NCI-H1930 (cell line): ENCODE results near the gene CHD6.

ENCODE experiments used
- DNase-seq, 2 experiments: peaks; one replicate each; lab custom pipeline; 2025; lab: John Stamatoyannopoulos, UW

The CHD6 gene

DNA sequence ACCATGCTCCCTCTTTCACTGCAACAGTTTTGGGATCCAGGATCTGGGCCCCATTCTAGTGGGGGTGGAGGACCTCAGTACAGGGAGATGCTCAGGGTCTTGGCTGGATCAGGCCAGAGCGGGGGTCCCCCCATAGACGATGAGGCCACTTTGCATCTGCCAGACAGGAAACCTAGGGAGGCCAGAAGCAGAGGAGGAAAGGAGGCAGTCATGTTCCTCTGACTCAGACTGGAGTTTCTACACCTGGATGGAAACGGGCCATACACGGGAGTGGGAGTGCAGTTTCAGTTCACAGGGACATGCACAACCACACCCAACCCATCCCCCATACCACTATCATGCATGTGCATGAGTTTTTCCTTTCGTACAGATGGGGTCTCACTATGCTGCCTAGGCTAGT lies 248.0 kb downstream of the CHD6 start:
- DNase-seq, result no peak

- DNase-seq, result no peak
Observed at GRCh38 chr20:41369673-41370072, 248.5 kb downstream of the CHD6 start.

DNA sequence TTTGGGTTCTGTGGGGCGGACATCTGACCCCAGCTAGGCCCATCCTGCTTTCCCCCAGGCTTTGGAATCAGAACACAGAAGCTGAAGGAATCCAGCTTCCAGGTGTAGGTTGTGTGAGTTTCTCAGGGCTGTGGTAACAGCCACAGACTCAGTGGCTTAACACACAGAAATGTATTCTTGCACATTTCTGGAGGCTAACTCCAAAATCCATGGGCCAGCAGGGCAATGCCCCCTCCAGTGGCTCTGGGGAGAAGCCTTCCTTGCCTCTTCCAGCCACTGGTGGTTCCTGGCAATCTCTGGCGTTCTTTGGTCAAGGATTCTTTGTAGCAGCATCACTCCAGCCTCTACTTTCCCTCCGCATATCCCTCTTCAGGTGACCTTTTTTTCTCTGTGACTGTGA lies 250.2 kb downstream of the CHD6 start:
- no peak for DNase-seq

DNA sequence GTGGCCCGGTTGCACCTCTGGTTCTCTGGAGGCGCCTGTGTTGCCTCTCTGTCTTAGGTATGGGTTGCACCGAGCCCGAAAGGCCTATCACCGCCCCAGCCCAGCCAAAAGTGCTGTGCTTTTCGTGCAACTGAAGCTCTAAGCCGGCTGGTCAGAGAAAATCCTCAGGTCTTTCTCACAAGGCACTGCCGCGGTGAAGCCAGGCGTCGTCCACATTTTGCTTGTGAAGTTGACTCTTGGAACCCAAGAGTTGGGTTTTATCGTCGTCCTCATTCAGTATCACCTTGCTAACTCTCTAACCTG lies 250.8 kb downstream of the CHD6 start:
- no peak for DNase-seq

GRCh38 chr20:41366546-41367392 lies 251.4 kb downstream of the CHD6 start, which contains the start of gene EMILIN3:
EMILIN3 (minus strand) TSS chr20:41366818; CDS start chr20:41366634, 184 bp downstream.
- peak in 1 of 2 experiments; percentile 16 for DNase-seq

DNA sequence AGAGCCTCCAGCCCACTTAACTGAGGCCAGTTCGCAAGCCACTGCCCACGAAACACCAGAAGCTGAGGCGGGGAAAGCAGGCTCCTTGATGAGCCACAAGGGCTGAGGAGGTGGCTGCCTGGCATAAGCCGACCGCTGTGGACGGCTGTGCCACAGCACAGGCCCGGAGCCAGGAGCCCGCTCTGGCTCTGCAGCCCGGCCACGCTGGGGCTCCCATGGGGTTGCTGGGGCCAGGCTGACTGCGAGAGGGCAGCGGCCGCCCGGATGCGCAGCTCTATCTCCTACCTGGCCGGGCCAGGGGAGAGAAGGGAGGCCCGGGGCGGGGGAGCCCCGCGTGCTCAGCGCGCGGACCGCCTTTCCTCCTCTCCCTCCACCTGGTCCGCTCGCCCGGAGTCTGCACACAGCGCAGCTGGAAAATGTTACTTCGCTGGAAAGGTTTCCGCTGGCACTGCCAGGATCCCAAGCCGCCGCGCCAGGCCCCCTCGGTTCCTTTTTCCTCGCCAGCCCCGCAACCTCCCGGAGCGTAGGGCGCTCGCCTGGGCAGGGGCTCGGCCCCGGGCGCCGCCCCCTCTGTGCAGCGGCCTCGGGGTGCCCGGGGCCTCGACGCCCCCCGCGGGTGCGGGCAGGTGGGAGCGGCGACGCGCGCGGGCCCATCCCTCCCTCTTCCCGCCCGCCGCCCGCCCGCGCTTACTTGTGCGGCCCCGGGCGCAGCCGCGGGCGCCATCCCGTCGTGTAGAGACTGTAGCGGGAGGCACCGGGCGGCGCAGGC lies 252.2 kb downstream of the CHD6 start:
- no peak for DNase-seq

GRCh38 chr20:41364967-41365765 lies 253.0 kb downstream of the CHD6 start:
- no peak for DNase-seq

DNA sequence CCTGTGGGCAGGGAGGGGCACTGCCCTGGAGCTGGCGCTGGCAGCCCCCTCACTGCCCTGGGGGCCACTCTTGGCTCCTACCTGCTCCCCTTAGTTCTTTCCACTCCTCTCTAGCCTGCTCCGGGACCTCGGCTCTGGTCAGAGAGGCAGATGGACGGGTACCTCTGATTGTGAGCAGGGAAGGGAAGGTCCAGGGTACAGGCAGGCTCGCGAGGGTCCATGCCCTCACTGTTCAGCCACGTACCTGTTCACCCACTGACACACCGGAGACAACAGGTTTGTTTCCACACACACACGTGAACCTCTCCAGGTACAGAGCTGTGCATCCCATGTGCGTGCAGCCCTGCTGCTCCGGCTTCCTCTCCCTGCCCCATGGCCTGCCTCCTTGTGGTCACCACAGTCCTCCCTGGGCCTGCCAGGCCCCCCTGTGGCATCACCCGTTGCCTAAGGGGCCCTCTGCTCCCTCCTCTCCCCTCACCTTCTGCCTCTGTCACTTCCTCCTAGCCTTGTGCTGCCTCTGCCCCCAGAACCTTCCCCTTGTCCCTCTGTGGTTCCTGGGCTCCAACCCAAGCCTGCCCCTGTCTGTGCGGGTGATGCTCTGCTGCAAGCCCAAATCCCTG lies 253.8 kb downstream of the CHD6 start:
- no peak for DNase-seq

DNA sequence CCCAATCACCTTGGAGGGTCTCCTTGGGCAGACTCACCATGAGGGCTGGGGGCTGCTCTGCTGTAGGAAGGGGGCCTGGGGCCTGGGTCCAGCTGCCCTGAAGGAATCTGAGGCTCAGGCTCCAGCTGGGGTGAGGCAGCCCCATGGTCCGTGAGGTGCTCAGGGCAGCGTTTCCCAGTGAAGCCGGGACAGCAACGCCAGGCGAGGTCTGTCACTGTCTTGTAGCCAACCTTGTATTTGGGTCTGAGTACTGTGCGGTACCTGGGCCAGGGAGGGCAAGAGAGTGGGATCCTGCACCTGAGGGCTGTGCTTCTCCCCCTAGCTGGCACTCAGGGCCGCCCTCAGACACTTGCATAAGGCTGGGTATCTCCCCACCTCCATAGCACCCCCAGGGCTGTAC lies 254.6 kb downstream of the CHD6 start:
- no peak for DNase-seq

GRCh38 chr20:41362748-41363140 lies 255.4 kb downstream of the CHD6 start:
- no peak for DNase-seq

GRCh38 chr20:41361757-41362747 lies 256.1 kb downstream of the CHD6 start:
- DNase-seq, result no peak

DNA sequence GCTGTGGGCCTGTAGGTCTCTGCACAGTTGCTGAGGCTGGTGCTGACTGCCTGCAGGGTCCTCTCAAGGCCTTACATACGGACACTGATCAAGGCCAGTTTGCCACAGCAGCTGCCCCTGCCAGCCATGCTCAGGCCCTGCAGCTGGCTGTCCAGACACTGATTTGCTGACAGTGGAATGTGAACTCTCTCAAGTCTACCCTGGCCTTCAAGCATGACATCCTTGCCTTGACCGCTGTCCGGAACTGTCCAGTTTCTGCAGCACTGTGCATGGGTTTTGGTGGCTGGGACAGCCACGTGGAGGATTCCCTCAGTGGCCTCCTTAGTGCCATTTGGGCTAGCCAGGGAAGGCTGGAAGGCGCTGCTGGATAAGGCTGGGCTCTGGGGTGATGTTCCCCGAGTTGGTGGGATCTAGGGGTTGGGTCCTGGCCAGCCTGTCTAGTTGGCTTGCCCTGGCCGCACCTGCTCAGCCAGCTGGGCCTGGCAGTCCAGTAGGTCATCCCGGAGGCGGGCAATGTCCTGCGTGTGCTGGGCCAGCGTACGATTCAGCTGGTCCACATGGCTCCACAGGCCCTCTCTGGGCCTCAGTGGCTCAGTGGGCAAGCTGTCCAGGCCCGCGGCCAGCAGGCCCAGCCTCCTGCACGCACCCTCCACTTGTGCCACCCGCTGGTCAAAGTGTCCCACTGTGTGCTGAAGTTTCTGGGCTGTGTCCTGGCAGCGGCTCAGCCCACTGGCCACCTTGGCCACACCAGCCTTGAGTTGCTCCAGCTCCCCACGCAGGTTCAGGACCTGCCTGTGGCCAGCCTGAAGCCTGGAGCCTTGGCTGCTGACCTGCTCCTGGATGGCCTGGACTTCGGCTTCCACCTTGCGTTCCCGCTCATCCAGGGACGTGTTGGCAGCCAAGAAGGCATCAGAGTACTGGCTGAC lies 257.1 kb downstream of the CHD6 start:
- DNase-seq, result no peak

GRCh38 chr20:41359541-41360011 lies 258.6 kb downstream of the CHD6 start:
- no peak for DNase-seq

DNA sequence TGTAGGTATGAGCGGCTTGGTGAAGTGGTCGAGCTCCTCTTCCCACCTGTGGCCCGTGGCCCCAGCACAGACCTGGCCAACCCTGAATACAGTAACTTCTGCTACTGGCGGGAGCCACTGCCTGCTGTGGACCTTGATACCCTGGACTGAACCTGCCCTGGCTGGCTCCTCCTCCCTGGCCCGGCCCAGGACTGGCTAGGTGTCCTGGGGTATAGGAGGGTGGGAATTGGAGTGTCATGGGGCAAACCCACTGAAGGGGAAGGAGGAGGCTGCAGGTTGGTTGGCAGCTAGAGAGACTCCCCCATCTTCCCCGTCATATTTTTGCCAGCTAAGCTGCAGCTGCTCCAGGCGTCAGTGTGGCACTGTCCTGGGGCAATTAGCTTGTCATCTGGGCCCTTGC lies 259.5 kb downstream of the CHD6 start:
- no peak for DNase-seq

- DNase-seq, result no peak
Observed at GRCh38 chr20:41358230-41358629, 259.9 kb downstream of the CHD6 start.

DNA sequence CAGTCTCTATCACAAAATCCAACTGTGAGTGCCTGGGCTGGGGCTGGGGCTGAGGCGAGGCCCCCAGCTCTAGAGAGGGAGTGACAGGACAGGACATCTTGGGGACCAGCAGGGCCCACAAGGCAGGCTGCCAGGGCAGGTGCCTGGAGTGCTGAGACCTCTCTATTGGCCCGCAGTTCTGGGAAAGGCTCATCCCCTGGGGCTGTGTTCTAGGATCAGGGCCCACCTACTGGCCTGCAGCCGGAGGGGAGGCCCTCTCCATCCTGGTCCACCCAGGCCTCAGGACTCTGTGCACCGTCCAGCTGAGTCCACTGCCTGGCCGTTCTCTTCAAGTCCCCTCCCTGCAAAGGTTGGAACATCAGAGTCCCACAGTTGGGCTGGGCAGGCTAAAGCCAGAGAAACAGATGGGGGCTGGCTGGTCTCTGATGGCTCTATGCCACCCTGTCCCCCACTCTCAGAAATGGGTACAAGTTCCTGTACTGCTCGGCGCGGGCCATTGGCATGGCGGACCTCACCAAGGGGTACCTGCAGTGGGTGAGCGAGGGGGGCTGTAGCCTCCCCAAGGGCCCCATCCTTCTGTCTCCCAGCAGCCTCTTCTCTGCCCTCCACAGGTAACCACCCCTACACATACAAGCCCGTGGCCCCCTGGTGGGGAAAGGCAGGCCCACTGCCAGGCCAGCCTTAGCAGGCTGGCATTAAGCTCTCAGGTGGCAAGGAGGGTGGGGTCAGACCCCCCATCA lies 260.6 kb downstream of the CHD6 start:
- DNase-seq, result no peak

DNA sequence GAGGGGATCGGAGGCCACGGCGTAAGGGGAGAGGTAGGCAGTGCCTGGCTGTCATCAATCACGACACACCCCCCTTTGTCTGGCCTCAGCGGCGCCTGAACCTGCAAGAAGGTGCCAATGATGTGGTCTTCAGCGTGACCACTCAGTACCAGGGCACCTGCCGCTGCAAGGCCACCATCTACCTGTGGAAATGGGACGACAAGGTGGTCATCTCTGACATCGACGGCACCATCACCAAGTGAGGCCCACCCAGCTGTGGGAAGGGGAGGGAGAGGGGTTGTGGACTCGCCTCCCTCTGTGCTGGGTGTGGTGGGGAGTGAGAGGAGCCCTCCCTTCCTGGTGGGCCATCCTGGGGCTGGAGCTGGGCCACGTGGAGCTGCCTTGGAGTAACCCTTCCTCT lies 261.2 kb downstream of the CHD6 start:
- no peak for DNase-seq

DNA sequence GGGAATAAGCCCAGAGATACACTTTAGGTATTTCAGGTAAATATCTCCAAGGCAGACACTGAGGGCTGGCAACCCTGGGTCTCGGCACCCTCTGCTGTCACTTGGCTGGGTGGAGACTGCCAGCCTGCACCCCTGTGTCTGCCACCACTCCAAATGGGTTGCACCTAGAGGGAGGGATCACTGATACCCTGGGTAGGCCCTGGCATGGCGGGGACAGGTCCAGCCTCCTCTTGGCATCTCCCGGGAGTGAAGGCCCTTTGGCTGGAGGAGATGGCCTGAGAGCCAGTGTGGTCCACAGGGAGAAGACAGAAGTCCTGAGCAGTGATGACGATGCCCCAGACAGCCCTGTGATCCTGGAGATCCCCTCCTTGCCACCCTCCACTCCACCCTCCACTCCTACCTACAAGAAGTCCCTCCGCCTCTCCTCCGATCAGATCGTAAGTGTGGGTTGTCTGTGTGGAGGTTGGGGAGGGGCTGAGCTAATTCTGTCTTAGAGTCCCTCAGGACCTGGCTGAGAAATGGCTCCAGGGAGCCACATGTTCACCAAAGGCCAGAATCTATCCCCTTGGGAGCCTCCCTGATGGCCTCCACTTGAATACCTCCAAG lies 262.5 kb downstream of the CHD6 start:
- no peak for DNase-seq

GRCh38 chr20:41355192-41355591 lies 263.0 kb downstream of the CHD6 start:
- DNase-seq, result no peak
